Inflammatory macrophage treated with lipopolysaccharide for 4 hours (primary cell): ENCODE measurements around the gene ZNF469.
"Not testable (repeated sequence)": the region's sequence is repeated elsewhere in the genome, so short reads cannot be mapped to it uniquely, and the experiment has no call there.

Source experiments
- DNase-seq: peaks from one replicate; pipeline ENCODE4 v3.0.0-alpha.2; 2020

ZNF469 gene

GRCh38 chr16:88359008-88359407 is 23.8 kb upstream of the ZNF469 start:
- DNase-seq: no peak

- DNase-seq: not testable (repeated sequence)
Measured at GRCh38 chr16:88360401-88360800, 22.4 kb upstream of the ZNF469 start.

- no peak for DNase-seq
Measured at GRCh38 chr16:88360999-88361398, 21.8 kb upstream of the ZNF469 start.

- no peak for DNase-seq
Measured at GRCh38 chr16:88361775-88362174, 21.0 kb upstream of the ZNF469 start.

- no peak for DNase-seq
Measured at GRCh38 chr16:88363239-88363891, 19.4 kb upstream of the ZNF469 start.

- DNase-seq: no peak
Measured at GRCh38 chr16:88365244-88365865, 17.4 kb upstream of the ZNF469 start.

- no peak for DNase-seq
Measured at GRCh38 chr16:88366032-88366703, 16.6 kb upstream of the ZNF469 start.

DNA sequence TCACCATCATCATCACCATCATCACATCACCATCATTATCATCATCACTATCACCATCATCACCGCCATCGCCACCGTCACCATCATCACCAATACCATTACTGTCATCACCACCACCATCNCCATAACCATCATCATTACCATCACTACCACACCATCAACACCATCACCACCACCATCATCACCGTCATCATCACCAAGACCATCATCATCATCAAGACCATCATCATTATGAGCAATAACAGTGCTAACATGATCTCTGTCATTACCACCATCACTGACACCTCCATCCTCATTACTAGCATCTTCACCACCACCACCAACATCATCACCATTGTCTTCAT is 16.1 kb upstream of the ZNF469 start:
- no peak for DNase-seq

- no peak for DNase-seq
Measured at GRCh38 chr16:88367560-88367959, 15.2 kb upstream of the ZNF469 start.

GRCh38 chr16:88368036-88368435 is 14.7 kb upstream of the ZNF469 start:
- DNase-seq: no peak

DNA sequence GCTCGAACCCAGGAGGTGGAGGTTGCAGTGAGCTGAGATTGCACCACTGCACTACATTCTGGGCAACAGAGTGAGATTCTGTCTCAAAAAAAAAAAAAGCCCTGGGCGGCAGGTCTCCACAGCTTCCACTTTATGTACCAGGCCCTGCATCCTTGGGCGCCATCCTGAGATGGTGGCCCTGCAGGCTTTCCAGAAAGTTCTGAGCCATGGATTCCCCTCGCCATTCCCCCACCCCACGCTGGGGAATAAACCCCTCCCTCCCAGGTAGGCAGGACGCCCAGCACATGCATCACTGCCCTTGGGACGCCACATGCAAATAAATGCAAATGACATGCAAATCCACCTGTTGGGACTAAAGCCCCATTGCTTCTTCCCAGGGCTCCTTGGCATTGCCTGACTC is 13.8 kb upstream of the ZNF469 start:
- no peak for DNase-seq

- DNase-seq: no peak
Measured at GRCh38 chr16:88369447-88370008, 13.2 kb upstream of the ZNF469 start.

DNA sequence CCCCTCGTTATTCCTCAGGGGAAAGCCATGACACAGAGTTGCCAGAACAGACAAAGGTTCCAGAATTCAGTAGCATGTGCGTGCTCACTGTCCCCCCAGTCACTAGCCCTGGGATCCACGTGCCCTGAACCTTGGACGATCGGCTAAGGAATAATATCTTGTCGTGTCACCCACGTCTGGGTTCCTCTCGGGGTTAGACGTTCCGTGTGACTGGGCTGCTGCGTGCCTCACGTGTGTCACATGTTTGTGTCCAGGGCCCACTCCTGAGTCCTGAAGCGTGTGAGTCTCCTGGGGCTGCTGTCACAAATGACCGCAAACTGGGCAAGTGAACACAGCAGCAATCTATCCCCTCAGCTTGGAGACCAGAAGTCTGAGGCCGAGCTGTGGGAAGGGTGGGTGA is 12.4 kb upstream of the ZNF469 start:
- DNase-seq: no peak

- no peak for DNase-seq
Measured at GRCh38 chr16:88372522-88372921, 10.2 kb upstream of the ZNF469 start.

DNA sequence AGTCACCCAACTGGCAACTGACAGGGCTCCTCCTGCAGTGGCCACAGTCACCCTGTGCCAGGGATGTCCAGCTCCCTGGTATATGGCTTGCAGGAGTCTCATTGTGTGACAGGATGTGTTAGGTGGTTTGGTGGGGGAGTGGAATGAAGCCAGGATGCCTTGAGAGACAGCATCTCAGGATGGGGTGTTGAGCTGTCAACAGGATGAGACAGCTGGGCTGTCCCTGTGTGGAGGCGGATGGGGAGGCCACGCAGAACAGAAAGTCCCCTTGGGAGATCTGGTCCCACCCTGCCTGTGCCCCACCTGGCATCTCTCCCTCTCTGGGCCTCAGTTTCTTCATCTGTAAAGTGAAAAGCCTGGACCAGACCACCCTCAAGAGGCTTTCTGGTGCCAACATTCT is 9.5 kb upstream of the ZNF469 start:
- no peak for DNase-seq

DNA sequence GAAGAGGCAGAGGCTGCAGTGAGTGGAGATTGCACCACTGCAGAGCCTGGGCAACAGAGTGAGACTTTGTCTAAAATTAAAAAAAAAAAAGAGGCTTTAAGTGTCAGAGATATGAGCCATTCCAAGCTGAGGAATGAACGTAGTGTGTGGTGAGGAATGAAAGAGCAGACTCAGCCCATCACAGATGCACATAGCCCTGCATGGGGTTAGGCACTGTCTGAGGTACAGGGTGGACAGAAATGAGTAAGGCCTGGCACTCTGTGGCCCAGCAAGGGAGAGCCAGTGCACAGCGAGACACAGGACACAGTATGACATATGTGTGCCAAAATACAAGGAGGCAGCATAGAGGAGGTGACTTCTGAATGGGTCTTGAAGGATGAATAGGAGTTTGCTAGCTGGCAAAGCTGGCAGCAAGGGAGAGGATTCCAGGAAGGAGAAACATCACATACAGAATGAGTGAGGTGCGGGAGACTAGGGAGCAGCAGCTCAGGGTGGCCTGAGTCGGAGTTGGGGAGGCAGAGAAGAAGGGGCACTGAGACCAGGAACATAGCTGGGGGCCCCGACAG is 8.7 kb upstream of the ZNF469 start:
- DNase-seq: no peak

- no peak for DNase-seq
Measured at GRCh38 chr16:88374736-88375135, 8.0 kb upstream of the ZNF469 start.

DNA sequence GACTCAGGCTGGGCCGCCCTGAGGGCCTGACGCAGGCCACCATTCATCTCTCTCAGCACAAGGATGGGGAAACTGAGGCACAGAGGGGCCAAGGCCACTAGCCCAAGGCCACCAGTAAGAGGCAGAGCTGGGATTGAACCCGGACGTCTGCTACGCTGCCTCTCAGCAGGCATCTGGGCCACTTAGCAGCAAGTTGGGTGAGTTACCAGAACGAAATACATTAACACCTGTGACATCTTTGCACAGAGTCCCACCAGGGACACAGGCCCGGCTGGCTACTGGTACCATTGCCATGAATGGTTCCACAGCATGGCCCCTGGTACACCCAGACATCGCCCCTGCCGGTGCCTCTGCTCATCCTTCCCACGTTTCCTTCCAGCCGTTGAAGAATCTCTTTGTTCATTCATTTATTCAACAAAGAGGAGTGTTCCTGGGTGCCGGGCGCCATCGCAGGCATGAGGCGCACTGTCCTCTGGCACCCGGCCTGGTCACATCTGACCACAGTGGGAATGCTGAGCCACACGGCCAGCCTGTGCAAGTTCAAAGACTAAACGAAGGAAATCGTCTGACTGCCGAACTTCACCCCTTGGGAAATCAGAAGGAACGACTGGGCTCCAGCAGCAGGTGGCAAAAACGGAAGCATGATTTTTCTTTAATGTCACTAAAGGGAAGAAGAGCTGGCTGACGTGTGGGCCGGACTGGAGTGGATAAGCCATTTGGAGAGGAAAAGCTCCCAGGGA is 7.4 kb upstream of the ZNF469 start:
- DNase-seq: no peak

GRCh38 chr16:88375996-88376834 is 6.5 kb upstream of the ZNF469 start:
- DNase-seq: no peak

- DNase-seq: no peak
Measured at GRCh38 chr16:88376835-88377726, 5.7 kb upstream of the ZNF469 start.

DNA sequence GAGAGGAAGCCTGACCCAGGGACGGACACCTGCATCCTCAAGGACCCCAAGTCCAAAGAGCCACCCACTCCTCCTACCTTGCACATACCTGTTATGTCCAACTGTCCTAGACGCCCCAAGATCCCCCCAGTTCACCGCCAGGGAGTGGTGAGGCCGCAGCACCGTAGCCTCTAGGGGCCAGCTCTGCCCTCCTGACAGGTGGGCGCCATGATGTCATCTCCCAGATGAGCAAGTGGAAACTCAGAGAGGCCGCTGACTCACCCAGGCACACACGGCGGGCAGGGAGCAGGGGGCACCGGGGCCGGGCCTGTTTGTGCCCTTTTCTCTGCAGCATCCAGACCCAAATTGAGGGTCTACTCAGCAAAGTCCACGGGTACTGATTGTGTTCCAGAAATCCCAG is 4.8 kb upstream of the ZNF469 start:
- no peak for DNase-seq
